Measurements from ENCODE around the gene DROSHA.

DROSHA gene

DNA sequence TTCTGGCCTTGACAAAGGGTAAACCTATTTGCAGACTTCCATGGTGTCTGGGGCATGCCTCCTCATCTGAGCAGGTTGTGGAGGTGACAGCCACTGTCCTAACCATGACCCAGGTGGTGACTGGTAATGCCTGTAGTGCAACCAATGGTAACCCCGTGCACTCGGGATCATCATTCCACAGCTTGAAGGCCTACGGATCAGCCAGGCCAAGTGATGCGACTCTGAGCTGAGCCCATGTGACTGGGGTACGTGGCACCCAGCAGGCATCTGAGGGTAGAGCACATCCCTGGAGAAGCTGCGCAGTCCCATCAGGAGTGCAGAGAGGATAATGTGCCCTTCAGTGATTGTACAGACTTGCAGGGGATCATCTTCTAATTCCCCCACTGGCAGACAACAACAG, 35.0 kb downstream of the DROSHA start:
- H3K79me2 ChIP-seq (ENCODE audit: insufficient read depth, low read length), result no peaks in the 10 kb centered on the region
- no peak for DNase-seq
- no peak overlapping the region for H3K9ac ChIP-seq (ENCODE audit: low read depth, low read length)
- no peak overlapping the region for H3K4me2 ChIP-seq (ENCODE audit: insufficient read depth, low read length)
- no peaks in the 10 kb centered on the region for H3K27me3 ChIP-seq (ENCODE audit: insufficient read depth, low read length, poor library complexity)
- peaks cover 97% of the 10 kb centered on the region for H3K36me3 ChIP-seq (ENCODE audit: insufficient read depth, low read length)
- TF ChIP-seq, protein P1, sequence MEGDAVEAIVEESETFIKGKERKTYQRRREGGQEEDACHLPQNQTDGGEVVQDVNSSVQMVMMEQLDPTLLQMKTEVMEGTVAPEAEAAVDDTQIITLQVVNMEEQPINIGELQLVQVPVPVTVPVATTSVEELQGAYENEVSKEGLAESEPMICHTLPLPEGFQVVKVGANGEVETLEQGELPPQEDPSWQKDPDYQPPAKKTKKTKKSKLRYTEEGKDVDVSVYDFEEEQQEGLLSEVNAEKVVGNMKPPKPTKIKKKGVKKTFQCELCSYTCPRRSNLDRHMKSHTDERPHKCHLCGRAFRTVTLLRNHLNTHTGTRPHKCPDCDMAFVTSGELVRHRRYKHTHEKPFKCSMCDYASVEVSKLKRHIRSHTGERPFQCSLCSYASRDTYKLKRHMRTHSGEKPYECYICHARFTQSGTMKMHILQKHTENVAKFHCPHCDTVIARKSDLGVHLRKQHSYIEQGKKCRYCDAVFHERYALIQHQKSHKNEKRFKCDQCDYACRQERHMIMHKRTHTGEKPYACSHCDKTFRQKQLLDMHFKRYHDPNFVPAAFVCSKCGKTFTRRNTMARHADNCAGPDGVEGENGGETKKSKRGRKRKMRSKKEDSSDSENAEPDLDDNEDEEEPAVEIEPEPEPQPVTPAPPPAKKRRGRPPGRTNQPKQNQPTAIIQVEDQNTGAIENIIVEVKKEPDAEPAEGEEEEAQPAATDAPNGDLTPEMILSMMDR (IDR thresholded peaks at IDR 0.05; ENCODE audit: borderline replicate concordance, extremely low read depth, low read length, poor library complexity, severe bottlenecking), result no peak
- TF ChIP-seq EZH2 (IDR thresholded peaks at IDR 0.05; ENCODE audit: borderline replicate concordance, low read depth, low read length, severe bottlenecking), result no peak
- H3K4me1 ChIP-seq (ENCODE audit: insufficient read depth, low read length), result no peaks in the 10 kb centered on the region
- no peaks in the 10 kb centered on the region for H3K9me3 ChIP-seq (ENCODE audit: insufficient read depth, low read length, severe bottlenecking)
- no peak for ATAC-seq (ENCODE audit: insufficient read depth, low read depth)
- no peak overlapping the region for H3K27ac ChIP-seq (ENCODE audit: low read length)
- H2AFZ ChIP-seq (ENCODE audit: low read depth, low read length), result no peak overlapping the region
- no peak overlapping the region for H3K4me3 ChIP-seq (ENCODE audit: low read depth in 1 of 2, low read length in 2 of 2)
- no peaks in the 10 kb centered on the region for H4K20me1 ChIP-seq (ENCODE audit: insufficient read depth, low read length)

DNA sequence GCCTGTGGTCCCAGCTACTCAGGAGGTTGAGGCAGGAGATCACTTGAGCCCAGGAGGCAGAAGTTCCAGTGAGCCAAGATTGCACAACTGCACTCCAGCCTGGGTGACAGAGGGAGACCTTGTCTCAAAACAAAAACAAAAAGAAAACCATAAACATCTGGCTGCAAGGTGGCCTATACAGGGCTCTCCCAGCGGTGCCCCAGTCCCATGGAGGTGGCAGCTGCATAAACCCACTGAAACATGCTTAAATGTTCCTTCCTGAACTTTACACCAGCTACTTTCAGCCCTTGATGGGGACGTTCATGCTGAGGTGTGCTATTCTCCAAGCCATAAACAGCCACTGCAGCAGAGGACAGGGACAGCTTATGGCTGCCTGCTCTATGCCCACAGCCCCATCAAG, 35.6 kb downstream of the DROSHA start:
- TF ChIP-seq EZH2 (IDR thresholded peaks at IDR 0.05; ENCODE audit: borderline replicate concordance, low read depth, low read length, severe bottlenecking), result no peak
- TF ChIP-seq, protein P1 (IDR thresholded peaks at IDR 0.05; ENCODE audit: borderline replicate concordance, extremely low read depth, low read length, poor library complexity, severe bottlenecking), result no peak
- DNase-seq (no peak), ATAC-seq (ENCODE audit: insufficient read depth, low read depth) (no peak)
- Histone ChIP-seq H3K36me3 (ENCODE audit: insufficient read depth, low read length) (peaks cover 97% of the 10 kb centered on the region), H3K9me3 (ENCODE audit: insufficient read depth, low read length, severe bottlenecking) (no peaks in the 10 kb centered on the region), H3K79me2 (ENCODE audit: insufficient read depth, low read length) (no peaks in the 10 kb centered on the region), H3K9ac (ENCODE audit: low read depth, low read length) (no peak overlapping the region), H3K4me1 (ENCODE audit: insufficient read depth, low read length) (no peaks in the 10 kb centered on the region), H4K20me1 (ENCODE audit: insufficient read depth, low read length) (no peaks in the 10 kb centered on the region), H3K4me2 (ENCODE audit: insufficient read depth, low read length) (no peak overlapping the region), H3K4me3 (ENCODE audit: low read depth in 1 of 2, low read length in 2 of 2) (no peak overlapping the region), H3K27ac (ENCODE audit: low read length) (no peak overlapping the region), H3K27me3 (ENCODE audit: insufficient read depth, low read length, poor library complexity) (no peaks in the 10 kb centered on the region), H2AFZ (ENCODE audit: low read depth, low read length) (no peak overlapping the region)

DNA sequence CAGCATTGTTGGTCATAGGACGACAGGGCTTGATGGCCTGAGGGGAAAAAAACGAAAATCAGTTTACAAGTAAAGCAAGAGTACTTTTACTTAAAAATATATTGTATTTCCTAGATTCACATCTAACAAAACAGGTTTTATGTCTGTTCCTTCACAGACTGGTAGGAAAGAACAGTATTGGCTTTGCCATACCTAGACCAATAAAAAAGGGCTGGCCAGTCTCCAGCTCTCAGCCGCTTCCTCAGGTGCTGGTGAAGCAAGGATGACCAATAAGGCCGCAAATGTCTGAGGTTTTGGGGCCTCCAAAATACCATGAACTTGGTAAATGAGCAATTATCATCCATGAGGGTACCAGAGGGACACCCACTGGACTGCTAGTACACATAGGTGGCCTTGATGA, 36.6 kb downstream of the DROSHA start:
- no peak for TF ChIP-seq EZH2 (IDR thresholded peaks at IDR 0.05; ENCODE audit: borderline replicate concordance, low read depth, low read length, severe bottlenecking)
- TF ChIP-seq, protein P1 (IDR thresholded peaks at IDR 0.05; ENCODE audit: borderline replicate concordance, extremely low read depth, low read length, poor library complexity, severe bottlenecking), result no peak
- Histone ChIP-seq H3K79me2 (ENCODE audit: insufficient read depth, low read length) (no peaks in the 10 kb centered on the region), H3K4me1 (ENCODE audit: insufficient read depth, low read length) (no peaks in the 10 kb centered on the region), H3K36me3 (ENCODE audit: insufficient read depth, low read length) (peaks cover 97% of the 10 kb centered on the region), H3K27me3 (ENCODE audit: insufficient read depth, low read length, poor library complexity) (no peaks in the 10 kb centered on the region), H3K4me3 (ENCODE audit: low read depth in 1 of 2, low read length in 2 of 2) (no peak overlapping the region), H2AFZ (ENCODE audit: low read depth, low read length) (no peak overlapping the region), H4K20me1 (ENCODE audit: insufficient read depth, low read length) (no peaks in the 10 kb centered on the region), H3K27ac (ENCODE audit: low read length) (no peak overlapping the region), H3K9me3 (ENCODE audit: insufficient read depth, low read length, severe bottlenecking) (no peaks in the 10 kb centered on the region), H3K4me2 (ENCODE audit: insufficient read depth, low read length) (no peak overlapping the region), H3K9ac (ENCODE audit: low read depth, low read length) (no peak overlapping the region)
- no peak for ATAC-seq (ENCODE audit: insufficient read depth, low read depth)
- no peak for DNase-seq

DNA sequence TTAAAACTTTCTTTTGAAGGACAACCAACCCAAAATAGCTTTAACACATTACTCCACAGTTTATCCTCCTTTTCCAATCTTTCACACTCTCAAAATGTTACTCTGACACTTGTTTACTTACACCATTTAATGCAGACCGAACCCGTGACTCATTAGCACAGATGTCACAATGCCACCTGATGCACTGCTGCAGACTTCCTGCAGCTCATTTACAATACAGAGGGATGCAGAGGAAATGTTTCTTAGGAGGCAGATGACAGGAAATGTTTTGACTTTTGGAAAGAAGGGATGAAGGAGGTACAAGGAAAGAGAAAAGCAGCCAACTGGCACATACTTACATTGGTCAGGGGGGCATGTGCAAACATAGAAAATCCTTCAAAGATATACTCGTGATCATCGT, 39.0 kb downstream of the DROSHA start:
- Histone ChIP-seq H3K79me2 (ENCODE audit: insufficient read depth, low read length) (no peaks in the 10 kb centered on the region), H3K4me2 (ENCODE audit: insufficient read depth, low read length) (no peak overlapping the region), H2AFZ (ENCODE audit: low read depth, low read length) (no peak overlapping the region), H3K27ac (ENCODE audit: low read length) (no peak overlapping the region), H3K4me3 (ENCODE audit: low read depth in 1 of 2, low read length in 2 of 2) (no peak overlapping the region), H3K36me3 (ENCODE audit: insufficient read depth, low read length) (peaks cover 90% of the 10 kb centered on the region), H3K4me1 (ENCODE audit: insufficient read depth, low read length) (no peaks in the 10 kb centered on the region), H4K20me1 (ENCODE audit: insufficient read depth, low read length) (no peaks in the 10 kb centered on the region), H3K9ac (ENCODE audit: low read depth, low read length) (no peak overlapping the region), H3K9me3 (ENCODE audit: insufficient read depth, low read length, severe bottlenecking) (no peaks in the 10 kb centered on the region), H3K27me3 (ENCODE audit: insufficient read depth, low read length, poor library complexity) (no peaks in the 10 kb centered on the region)
- ATAC-seq (ENCODE audit: insufficient read depth, low read depth) (no peak), DNase-seq (no peak)
- TF ChIP-seq, protein P1 (IDR thresholded peaks at IDR 0.05; ENCODE audit: borderline replicate concordance, extremely low read depth, low read length, poor library complexity, severe bottlenecking), result no peak
- no peak for TF ChIP-seq EZH2 (IDR thresholded peaks at IDR 0.05; ENCODE audit: borderline replicate concordance, low read depth, low read length, severe bottlenecking)

Measured in DND-41 (cell line).